ENCODE data around the gene HIP1R.

HIP1R gene

DNA sequence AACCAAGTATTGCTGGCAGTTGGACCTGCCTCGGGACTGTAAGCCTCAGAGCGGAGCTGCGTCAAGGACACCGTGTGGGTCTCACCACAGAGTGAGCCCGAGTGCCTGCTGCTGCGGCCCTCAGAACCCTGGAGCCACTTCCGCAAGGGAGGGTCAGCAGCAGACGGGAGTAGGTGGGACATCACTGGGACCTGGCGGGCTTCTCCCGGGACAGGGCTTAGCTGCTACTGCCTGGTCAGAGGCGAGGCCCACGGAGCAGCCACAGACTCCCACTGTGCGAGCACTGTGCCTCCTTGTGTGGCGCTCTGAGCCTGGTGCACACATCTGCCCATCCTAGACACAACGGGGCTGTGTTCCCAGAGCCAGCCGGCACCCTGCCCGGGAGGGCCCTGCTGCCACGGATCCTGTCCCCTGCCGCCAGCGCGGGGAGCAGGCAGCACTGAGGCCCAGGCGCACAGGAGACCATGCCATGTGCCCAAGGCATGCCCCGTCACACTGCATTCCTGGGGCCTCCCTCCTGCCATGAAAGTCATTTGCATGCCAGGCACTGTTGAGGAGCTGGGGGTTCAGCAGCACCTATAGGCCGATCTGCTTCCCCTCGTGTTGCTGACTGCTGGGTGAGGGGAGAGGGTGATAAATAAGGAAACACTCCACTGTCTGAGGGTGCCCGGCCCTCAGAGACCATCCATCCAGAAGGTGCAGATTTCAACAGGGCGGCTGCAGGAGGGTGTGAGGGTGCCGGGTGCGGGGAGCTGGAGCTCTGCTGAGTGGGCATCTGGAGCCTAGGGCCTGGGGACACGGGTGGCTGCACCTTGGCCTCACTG lies 10.0 kb downstream of the HIP1R start:
- no peak overlapping the region for H3K4me3 ChIP-seq
- no peak for DNase-seq (ENCODE audit: low spot score)
- TF ChIP-seq CTCF (IDR thresholded peaks at IDR 0.05), result no peak
- H3K27ac ChIP-seq, result peak overlapping the region in 1 of 2 donors; percentile 7

GRCh38 chr12:122845865-122846621 lies 10.8 kb downstream of the HIP1R start:
- DNase-seq (ENCODE audit: low spot score), result no peak
- Histone ChIP-seq H3K27ac (no peak overlapping the region), H3K4me3 (no peak overlapping the region)
- TF ChIP-seq CTCF (IDR thresholded peaks at IDR 0.05), result no peak

GRCh38 chr12:122846622-122847515 lies 11.6 kb downstream of the HIP1R start:
- DNase-seq (ENCODE audit: low spot score), result no peak
- H3K27ac ChIP-seq, result no peak overlapping the region
- H3K4me3 ChIP-seq, result no peak overlapping the region
- TF ChIP-seq CTCF (IDR thresholded peaks at IDR 0.05), result no peak

- H3K27ac ChIP-seq, result no peak overlapping the region
- DNase-seq (ENCODE audit: low spot score), result no peak
Observed at GRCh38 chr12:122847516-122847836, 12.2 kb downstream of the HIP1R start.

GRCh38 chr12:122847921-122848421 lies 12.7 kb downstream of the HIP1R start:
- Histone ChIP-seq H3K4me3 (no peak overlapping the region), H3K27ac (no peak overlapping the region)
- DNase-seq (ENCODE audit: low spot score), result no peak
- TF ChIP-seq CTCF (IDR thresholded peaks at IDR 0.05), result no peak

More at GRCh38 chr12:122847516-122847836, 12.2 kb downstream of the HIP1R start:
- no peak overlapping the region for H3K4me3 ChIP-seq
- no peak for TF ChIP-seq CTCF (IDR thresholded peaks at IDR 0.05)

DNA sequence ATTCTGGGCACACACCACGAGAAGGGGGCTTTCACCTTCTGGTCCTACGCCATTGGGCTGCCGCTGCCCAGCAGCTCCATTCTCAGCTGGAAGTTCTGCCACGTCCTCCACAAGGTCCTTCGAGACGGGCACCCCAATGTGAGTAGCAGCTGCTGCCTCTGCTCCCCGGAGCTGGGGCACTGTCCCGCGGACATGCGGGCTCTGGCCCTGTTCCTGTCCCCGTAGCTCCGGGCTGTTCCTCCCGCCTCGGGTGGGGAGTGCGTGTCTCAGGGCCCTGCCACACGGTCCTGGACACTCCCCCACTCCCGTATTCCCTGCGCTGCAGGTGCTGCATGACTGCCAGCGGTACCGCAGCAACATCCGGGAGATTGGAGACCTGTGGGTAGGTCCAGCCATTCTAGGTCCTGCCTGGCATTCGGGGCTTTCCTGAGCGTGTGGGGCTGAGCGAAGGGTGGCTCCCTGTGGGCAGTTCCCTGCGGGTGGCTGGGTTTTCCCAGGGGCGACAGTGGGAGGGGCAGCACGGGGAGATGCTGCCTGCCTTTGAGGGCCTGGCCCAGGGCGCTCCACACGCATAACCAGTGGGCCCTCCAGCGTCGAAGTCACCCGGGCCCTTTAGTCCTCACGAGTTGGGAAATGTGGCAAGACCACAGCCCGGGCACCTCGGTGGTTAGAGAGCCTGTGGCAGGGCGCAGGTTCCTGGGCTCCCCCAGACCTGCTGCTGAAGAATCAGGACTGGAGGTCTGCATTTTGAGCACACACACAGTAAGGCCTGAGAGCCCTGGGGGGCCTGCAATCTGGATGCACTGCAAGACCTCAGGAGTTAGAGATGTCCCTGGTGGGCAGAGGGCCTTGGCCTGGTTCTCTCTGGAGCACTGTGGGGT lies 13.5 kb downstream of the HIP1R start:
- TF ChIP-seq CTCF (IDR thresholded peaks at IDR 0.05), result no peak
- no peak overlapping the region for H3K4me3 ChIP-seq
- no peak for DNase-seq (ENCODE audit: low spot score)
- H3K27ac ChIP-seq, result no peak overlapping the region
